ENCODE data around the gene SLC2A6.

- TF ChIP-seq CTCF (IDR thresholded peaks at IDR 0.05; ENCODE audit: low read length) (no peak), EZH2 (optimal IDR thresholded peaks at IDR 0.05; ENCODE audit: low read depth, low read length) (no peak), EZH2phosphoT487 (IDR thresholded peaks at IDR 0.05; ENCODE audit: low read length) (no peak)
These were observed 4.7 kb downstream of the SLC2A6 start for GRCh38 chr9:133474215-133474614.

Data from MM.1S (cell line).